Esophagus squamous epithelium (tissue), 5 donors: ENCODE results near the gene CAPRIN2. TPM values are rescaled to one million over a fixed set of nuclear protein-coding genes. Genes with fewer than 3 reads are reported as not detected.

Source experiments
- DNase-seq: peaks from one replicate; lab custom pipeline; 2025; lab: John Stamatoyannopoulos, UW
- H3K27ac ChIP-seq, 4 donors: fragments of 200-600 bp; sonication (generic); one replicate each; pipeline ENCODE4 v1.5.1; 2016 to 2019; ENCODE audit warnings: mild to moderate bottlenecking in 1 of 4
- H3K27me3 ChIP-seq, 4 donors: fragments of 200-600 bp; sonication (generic); 1 replicate in 3 of 4; 2 replicates in 1 of 4; pipeline versions ENCODE4 v1.5.1 to v1.6.0; 2017 to 2021; ENCODE audit warnings: antibody characterized with exemption in 1 of 4
- H3K36me3 ChIP-seq, 3 donors: fragments of 200-600 bp; sonication (generic); one replicate each; pipeline ENCODE4 v1.5.1; 2016 to 2019
- H3K4me1 ChIP-seq, 3 donors: fragments of 200-600 bp; sonication (generic); one replicate each; pipeline ENCODE4 v1.5.1; 2017 to 2019
- H3K4me3 ChIP-seq, 4 donors: fragments of 200-600 bp; sonication (generic); 1 replicate in 3 of 4; 2 replicates in 1 of 4; pipeline ENCODE4 v1.5.1; 2016 to 2019; ENCODE audit warnings: mild to moderate bottlenecking in 2 of 4, moderate library complexity in 1 of 4
- H3K9me3 ChIP-seq, 3 donors: fragments of 200-600 bp; sonication (generic); one replicate each; pipeline ENCODE4 v1.5.1; 2016 to 2019
- CTCF ChIP-seq, 6 experiments: fragments of 450-650 bp in 4 of 6; fragments of 200-600 bp in 2 of 6; sonication (generic) in 2 of 6; IDR thresholded peaks; one replicate each; pipeline ENCODE4 v1.5.1; 2016 to 2019; ENCODE audit warnings: antibody characterized with exemption in 6 of 6, mild to moderate bottlenecking in 4 of 6, moderate library complexity in 4 of 6
- POLR2A ChIP-seq, 4 donors: fragments of 450-650 bp; IDR thresholded peaks; one replicate each; pipeline ENCODE4 v1.6.1; 2017; ENCODE audit warnings: antibody characterized with exemption in 4 of 4, mild to moderate bottlenecking in 4 of 4, moderate library complexity in 3 of 4
- WGBS, 2 donors: methylation state at CpG; one replicate each; pipeline ENCODE4 v1.1.5; 2018; 5-methylcytosine and 5-hydroxymethylcytosine counted together
- intact Hi-C: fragments of 100-400 bp; cut with DNase I; formaldehyde crosslinking; loops from one replicate; pipeline ENCODE4 v1.15.0; 2022
- total RNA-seq, 4 donors: library from RNA; depleted of rRNA; stranded (reverse); fragments of >200 nt; gene quantifications; one replicate each; pipeline ENCODE4 v1.1.0, GENCODE V29; 2016
- donor health status: DM: yes; HTN: yes; CAD: no.

Gene CAPRIN2
- total RNA-seq, 4 donors from 2014 or later, result 2.5 to 26.5 (median 15.2) TPM

GRCh38 chr12:30694412-30695198, 60.1 kb downstream of the CAPRIN2 start:
- 4 to 7% methylated on average over 12 to 16 of the region's 16 CpGs for WGBS, 2 donors

GRCh38 chr12:30692470-30692869, 62.3 kb downstream of the CAPRIN2 start:
- no peaks in the 10 kb centered on the region for H3K27me3 ChIP-seq
- no peaks in the 10 kb centered on the region for H3K9me3 ChIP-seq
- peaks cover 0 to 2% (median 0%) of the 10 kb centered on the region in 3 donors for H3K36me3 ChIP-seq
- WGBS, 2 donors, result 63 to 71% methylated on average over 5 of the region's 5 CpGs
- intact Hi-C loops, result no loop called here
- TF ChIP-seq CTCF (IDR thresholded peaks at IDR 0.05), result no peak
- TF ChIP-seq POLR2A (IDR thresholded peaks at IDR 0.05), result no peak
- no peak overlapping the region for H3K4me3 ChIP-seq
- H3K4me1 ChIP-seq, result peaks cover 9 to 50% (median 21%) of the 10 kb centered on the region in 3 donors
- no peak overlapping the region for H3K27ac ChIP-seq
- no peak for DNase-seq

More at GRCh38 chr12:30694412-30695198, 60.1 kb downstream of the CAPRIN2 start:
- TF ChIP-seq CTCF (IDR thresholded peaks at IDR 0.05) (no peak), POLR2A (IDR thresholded peaks at IDR 0.05) (no peak)
- intact Hi-C loops, result no loop called here
- Histone ChIP-seq H3K27me3 (no peaks in the 10 kb centered on the region), H3K36me3 (no peaks in the 10 kb centered on the region), H3K9me3 (no peaks in the 10 kb centered on the region), H3K4me3 (peak overlapping the region; percentile 95 to 100 (median 99)), H3K27ac (peak overlapping the region; percentile 87 to 91 (median 89)), H3K4me1 (peaks cover 9 to 50% (median 21%) of the 10 kb centered on the region in 3 donors)
- no peak for DNase-seq

GRCh38 chr12:30691122-30691879, 63.5 kb downstream of the CAPRIN2 start:
- Histone ChIP-seq H3K4me3 (no peak overlapping the region), H3K4me1 (peaks cover 5 to 47% (median 18%) of the 10 kb centered on the region in 3 donors), H3K36me3 (peaks cover 0 to 5% (median 0%) of the 10 kb centered on the region in 3 donors), H3K27me3 (no peaks in the 10 kb centered on the region), H3K27ac (no peak overlapping the region), H3K9me3 (no peaks in the 10 kb centered on the region)
- intact Hi-C loops, result no loop called here
- WGBS, 2 donors, result 69 to 70% methylated on average over 4 of the region's 4 CpGs
- no peak for DNase-seq
- TF ChIP-seq CTCF (IDR thresholded peaks at IDR 0.05), result no peak
- no peak for TF ChIP-seq POLR2A (IDR thresholded peaks at IDR 0.05)

- WGBS, 2 donors, result 82 to 85% methylated on average over 2 of the region's 2 CpGs
- intact Hi-C loops, result no loop called here
- Histone ChIP-seq H3K9me3 (no peaks in the 10 kb centered on the region), H3K4me3 (no peak overlapping the region), H3K27ac (no peak overlapping the region), H3K27me3 (no peaks in the 10 kb centered on the region), H3K4me1 (peaks cover 0 to 18% (median 0%) of the 10 kb centered on the region in 3 donors), H3K36me3 (peaks cover 0 to 41% (median 0%) of the 10 kb centered on the region in 3 donors)
- no peak for TF ChIP-seq CTCF (IDR thresholded peaks at IDR 0.05)
- TF ChIP-seq POLR2A (IDR thresholded peaks at IDR 0.05), result no peak
- no peak for DNase-seq
Observed at GRCh38 chr12:30687265-30687986, 67.3 kb downstream of the CAPRIN2 start.
